GM19372 (cell line): ENCODE data around the gene INPPL1.

ENCODE experiments used
- ATAC-seq: cut with Tn5 transposase; IDR thresholded peaks from one replicate; pipeline ENCODE4 v1.9.1; 2021; ENCODE audit warnings: mild to moderate bottlenecking, low read depth, moderate library complexity; ENCODE audit not compliant: unreplicated experiment

INPPL1 gene

GRCh38 chr11:72271980-72272379, 47.4 kb downstream of the INPPL1 start:
- no peak for ATAC-seq

GRCh38 chr11:72274435-72274834, 49.9 kb downstream of the INPPL1 start:
- ATAC-seq, result no peak

- no peak for ATAC-seq
Measured at GRCh38 chr11:72278905-72279304, 54.3 kb downstream of the INPPL1 start.

- ATAC-seq, result no peak
Measured at GRCh38 chr11:72280037-72280436, 55.5 kb downstream of the INPPL1 start.

GRCh38 chr11:72280726-72281315, 56.3 kb downstream of the INPPL1 start:
- ATAC-seq, result no peak

- no peak for ATAC-seq
Measured at GRCh38 chr11:72283947-72284346, 59.4 kb downstream of the INPPL1 start.

GRCh38 chr11:72287293-72287692, 62.7 kb downstream of the INPPL1 start:
- no peak for ATAC-seq
